B cell (primary cell): Measurements from ENCODE around the gene KCNJ18. TPM values are rescaled to one million over a fixed set of nuclear protein-coding genes. Genes with fewer than 3 reads are reported as not detected.
"Not testable (repeated sequence)": the region's sequence is repeated elsewhere in the genome, so short reads cannot be mapped to it uniquely, and the experiment has no call there.

Experiments used
- ATAC-seq: fragments of 200-7000 bp; cut with Tn5 transposase; one replicate; pipeline ENCODE4 v1.10.0; 2021; ENCODE audit warnings: low read depth, mild to moderate bottlenecking, moderate number of reproducible peaks, moderate library complexity
- CTCF ChIA-PET: fragments of 350-600 bp; sonication (Branson Sonifier 250); formaldehyde crosslinking; loops from one replicate; lab custom pipeline; 2021; ENCODE audit warnings: antibody characterized with exemption, inconsistent platforms; lab: Charles Lee
- POLR2A ChIA-PET: fragments of 350-600 bp; sonication (Branson Sonifier 250); formaldehyde crosslinking; loops from one replicate; lab custom pipeline; 2021; ENCODE audit warnings: antibody characterized with exemption; lab: Charles Lee
- DNase-seq: peaks from one replicate; pipeline ENCODE4 v3.0.0; 2013
- H2AFZ ChIP-seq: 2 replicates; pipeline ENCODE4 v1.6.1; 2012; ENCODE audit warnings: mild to moderate bottlenecking, low read depth, low read length; ENCODE audit not compliant: insufficient read depth, poor library complexity, severe bottlenecking
- H3K27ac ChIP-seq, 2 donors: 1 replicate in 1 of 2; 2 replicates in 1 of 2; pipeline ENCODE4 v1.5.1; 2012 to 2013; ENCODE audit warnings: low read length in 2 of 2, mild to moderate bottlenecking in 2 of 2, moderate library complexity in 1 of 2
- H3K27me3 ChIP-seq, 4 experiments: fragments of 200-600 bp in 1 of 4; sonication (generic) in 1 of 4; replicated peaks in 1 of 4; 1 replicate in 2 of 4; 2 replicates in 2 of 4; pipeline versions ENCODE4 v1.6.1 to v1.7.0; 2013 to 2016; ENCODE audit warnings: low read length in 3 of 4, mild to moderate bottlenecking in 2 of 4, mixed read lengths in 1 of 4, moderate library complexity in 1 of 4; ENCODE audit not compliant: insufficient read depth in 4 of 4, control insufficient read depth in 3 of 4; ENCODE audit errors: control extremely low read depth in 1 of 4
- H3K36me3 ChIP-seq, 2 experiments: replicated peaks in 1 of 2; 1 replicate in 1 of 2; 2 replicates in 1 of 2; pipeline versions ENCODE4 v1.6.1 to v1.7.1; 2013; ENCODE audit warnings: low read length in 1 of 2; ENCODE audit not compliant: insufficient read depth in 2 of 2, control insufficient read depth in 1 of 2; ENCODE audit errors: control extremely low read depth in 1 of 2, extremely low read depth in 1 of 2
- H3K4me1 ChIP-seq, 2 donors: fragments of 200-600 bp in 1 of 2; sonication (generic) in 1 of 2; 1 replicate in 1 of 2; 2 replicates in 1 of 2; pipeline versions ENCODE4 v1.5.1 to v1.6.1; 2013 to 2017; ENCODE audit warnings: low read length in 2 of 2; ENCODE audit not compliant: control insufficient read depth in 2 of 2, insufficient read depth in 2 of 2
- H3K4me2 ChIP-seq: replicated peaks from 2 replicates; pipeline ENCODE3; 2012; ENCODE audit warnings: mild to moderate bottlenecking, low read depth, low read length; ENCODE audit not compliant: poor library complexity, severe bottlenecking
- H3K4me3 ChIP-seq, 5 experiments: fragments of 200-600 bp in 1 of 5; sonication (generic) in 1 of 5; 1 replicate in 3 of 5; 2 replicates in 2 of 5; pipeline versions ENCODE4 v1.5.1 to v1.7.0; 2011 to 2016; ENCODE audit warnings: low read length in 4 of 5, mild to moderate bottlenecking in 4 of 5, low read depth in 2 of 5, control low read depth in 1 of 5, moderate library complexity in 1 of 5; ENCODE audit not compliant: insufficient read depth in 1 of 5; ENCODE audit errors: control extremely low read depth in 1 of 5, extremely low read depth in 1 of 5
- H3K79me2 ChIP-seq: fragments of 200-600 bp; sonication (generic); one replicate; pipeline ENCODE4 v1.6.0; 2016; ENCODE audit warnings: low read length; ENCODE audit not compliant: control insufficient read depth, insufficient read depth
- H3K9ac ChIP-seq: fragments of 200-600 bp; sonication (generic); 2 replicates; pipeline ENCODE4 v1.6.1; 2017; ENCODE audit warnings: mild to moderate bottlenecking, low read length, moderate library complexity
- H3K9me3 ChIP-seq, 3 donors: one replicate each; pipeline versions ENCODE4 v1.6.1 to v1.7.1; 2013; ENCODE audit warnings: low read length in 2 of 3; ENCODE audit not compliant: control insufficient read depth in 2 of 3, insufficient read depth in 1 of 3; ENCODE audit errors: control extremely low read depth in 1 of 3
- H4K20me1 ChIP-seq: 2 replicates; pipeline ENCODE4 v1.6.0; 2012; ENCODE audit warnings: mild to moderate bottlenecking, low read length; ENCODE audit not compliant: insufficient read depth, control insufficient read depth, poor library complexity, severe bottlenecking
- H3K27ac Mint-ChIP-seq: one replicate; pipeline ENCODE4 v1.8.0; 2021; ENCODE audit warnings: mixed read lengths
- H3K27me3 Mint-ChIP-seq: one replicate; pipeline ENCODE4 v1.8.0; 2021; ENCODE audit warnings: mixed read lengths
- H3K4me1 Mint-ChIP-seq: one replicate; pipeline ENCODE4 v1.8.0; 2021; ENCODE audit warnings: mixed read lengths
- H3K4me3 Mint-ChIP-seq: one replicate; pipeline ENCODE4 v1.8.0; 2021; ENCODE audit warnings: mixed read lengths
- H3K9me3 Mint-ChIP-seq: one replicate; pipeline ENCODE4 v1.8.0; 2022; ENCODE audit warnings: mixed read lengths; ENCODE audit not compliant: insufficient read depth
- WGBS: methylation state at CpG from one replicate; pipeline ENCODE4 v1.1.5; 2013; ENCODE audit warnings: missing lambda C conversion rate; ENCODE audit not compliant: insufficient coverage; 5-methylcytosine and 5-hydroxymethylcytosine counted together
- intact Hi-C: fragments of 100-400 bp; cut with micrococcal nuclease; formaldehyde crosslinking; loops from one replicate; pipeline ENCODE4 v1.10.0; 2022
- polyA minus RNA-seq: library from RNA; depleted of rRNA, polyadenylated mRNA; stranded (reverse); fragments of >200 nt; gene quantifications from 2 replicates; pipeline ENCODE4 v1.2.3, GENCODE V29; 2012
- polyA plus RNA-seq: library from polyadenylated mRNA; depleted of rRNA; stranded (reverse); fragments of >200 nt; gene quantifications from 2 replicates; pipeline ENCODE4 v1.2.3, GENCODE V29; 2012
- total RNA-seq, 2 donors: library from RNA; stranded (reverse); fragments of 120-200 nt in 1 of 2; gene quantifications; 1 replicate in 1 of 2; 2 replicates in 1 of 2; pipeline versions ENCODE4 v1.2.3 to v1.2.4, GENCODE V29; 2013 to 2022

KCNJ18 gene
- total RNA-seq (not detected in 2 replicates), polyA plus RNA-seq (not detected in 2 replicates), polyA minus RNA-seq (not detected in 2 replicates)
- total RNA-seq (2013): not detected

DNA sequence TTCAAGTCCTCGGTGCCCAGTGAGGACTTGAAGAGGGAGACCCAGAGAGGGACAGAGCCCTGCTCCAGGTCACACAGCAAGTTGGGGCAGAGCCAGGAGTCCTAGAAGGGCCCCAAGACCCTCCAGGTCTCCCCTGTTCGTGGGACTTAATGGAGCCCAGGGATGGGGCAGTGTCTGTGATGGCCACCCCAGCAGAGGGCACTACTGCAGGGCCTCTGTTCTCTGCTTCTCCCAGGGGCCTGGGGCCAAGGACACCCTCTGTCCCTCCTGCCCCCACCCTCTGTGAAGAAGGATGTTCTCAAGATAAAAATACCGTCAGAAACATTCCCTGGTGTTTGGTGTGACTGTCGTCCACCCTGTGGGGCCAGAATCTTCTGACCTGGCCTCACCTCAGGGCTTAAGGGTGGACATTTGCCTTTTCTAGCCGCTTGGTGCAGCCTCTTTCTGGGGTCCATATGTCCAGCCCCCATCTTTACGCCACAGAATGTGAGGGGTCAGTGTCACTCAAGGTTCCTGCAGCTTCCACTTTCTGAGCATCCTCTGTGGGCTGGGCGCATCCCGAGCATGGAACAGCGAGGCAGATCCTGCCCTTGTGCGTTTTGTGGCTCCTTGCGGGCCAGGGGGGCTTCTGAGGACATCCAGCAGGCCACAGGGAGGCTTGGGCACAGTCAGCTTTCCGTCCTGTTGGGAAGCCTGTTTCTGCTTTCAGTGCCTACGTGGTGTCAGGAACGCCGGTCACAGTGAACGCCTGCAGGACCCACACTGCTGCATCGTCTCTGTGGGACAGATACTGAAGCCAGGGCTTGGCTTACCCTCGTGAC, at the start of gene KCNJ18:
Gene KCNJ18, plus strand, starts transcription at position 641 of the 821 bp plus-strand sequence. CDS start 10,264 bp downstream, outside the sequence.
- H2AFZ ChIP-seq, H3K4me1 Mint-ChIP-seq, POLR2A ChIA-PET, H3K27me3 ChIP-seq, H3K27ac Mint-ChIP-seq, CTCF ChIA-PET, H3K4me3 Mint-ChIP-seq, DNase-seq, H3K27ac ChIP-seq, H3K4me3 ChIP-seq, ATAC-seq, H4K20me1 ChIP-seq, H3K9me3 Mint-ChIP-seq, H3K4me1 ChIP-seq, H3K36me3 ChIP-seq, H3K27me3 Mint-ChIP-seq, H3K79me2 ChIP-seq, intact Hi-C loops, H3K4me2 ChIP-seq, H3K9ac ChIP-seq: not testable (repeated sequence)
- H3K9me3 ChIP-seq: peaks cover 0 to 36% (median 0%) of the 10 kb centered on the region in 3 donors
- 87% methylated on average over 9 of the region's 18 CpGs for WGBS

- H2AFZ ChIP-seq, H3K4me1 ChIP-seq, H3K27ac Mint-ChIP-seq, intact Hi-C loops, H3K27me3 Mint-ChIP-seq, H3K9me3 ChIP-seq, H3K9me3 Mint-ChIP-seq, H3K4me2 ChIP-seq, H3K27ac ChIP-seq, H3K4me1 Mint-ChIP-seq, H3K4me3 ChIP-seq, ATAC-seq, H3K27me3 ChIP-seq, CTCF ChIA-PET, POLR2A ChIA-PET, H4K20me1 ChIP-seq, H3K79me2 ChIP-seq, H3K9ac ChIP-seq, DNase-seq, H3K4me3 Mint-ChIP-seq, H3K36me3 ChIP-seq: not testable (repeated sequence)
- 90% methylated on average over 6 of the region's 6 CpGs for WGBS
Observed at GRCh38 chr17:21648125-21648524, 44.2 kb upstream of the KCNJ18 start.

DNA sequence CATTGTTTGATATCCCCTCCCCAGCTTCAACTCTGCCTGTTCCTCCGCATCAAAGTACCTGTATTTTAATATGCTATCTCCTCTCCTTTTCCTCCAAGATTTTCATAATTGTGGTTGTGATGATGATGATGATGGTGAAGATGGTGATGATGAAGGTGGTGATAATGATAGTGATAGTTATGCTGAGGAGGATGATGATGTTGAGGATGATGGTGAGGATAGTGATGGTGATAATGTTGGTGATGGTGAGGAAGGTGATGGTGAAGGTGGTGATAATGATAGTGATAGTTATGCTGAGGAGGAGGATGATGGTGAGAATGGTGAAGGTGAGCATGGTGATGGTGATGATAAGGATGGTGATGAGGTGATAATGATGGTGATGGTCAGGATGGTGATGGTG, 42.3 kb upstream of the KCNJ18 start:
- H3K27me3 ChIP-seq, DNase-seq, H3K4me3 ChIP-seq, H3K36me3 ChIP-seq, H2AFZ ChIP-seq, H3K9me3 Mint-ChIP-seq, H3K27me3 Mint-ChIP-seq, H3K4me2 ChIP-seq, H4K20me1 ChIP-seq, H3K4me3 Mint-ChIP-seq, H3K27ac Mint-ChIP-seq, ATAC-seq, H3K79me2 ChIP-seq, H3K9ac ChIP-seq, CTCF ChIA-PET, intact Hi-C loops, H3K4me1 Mint-ChIP-seq, H3K27ac ChIP-seq, H3K9me3 ChIP-seq, H3K4me1 ChIP-seq, POLR2A ChIA-PET: not testable (repeated sequence)
- no CpG with 5 or more reads among the region's 1 CpG for WGBS

DNA sequence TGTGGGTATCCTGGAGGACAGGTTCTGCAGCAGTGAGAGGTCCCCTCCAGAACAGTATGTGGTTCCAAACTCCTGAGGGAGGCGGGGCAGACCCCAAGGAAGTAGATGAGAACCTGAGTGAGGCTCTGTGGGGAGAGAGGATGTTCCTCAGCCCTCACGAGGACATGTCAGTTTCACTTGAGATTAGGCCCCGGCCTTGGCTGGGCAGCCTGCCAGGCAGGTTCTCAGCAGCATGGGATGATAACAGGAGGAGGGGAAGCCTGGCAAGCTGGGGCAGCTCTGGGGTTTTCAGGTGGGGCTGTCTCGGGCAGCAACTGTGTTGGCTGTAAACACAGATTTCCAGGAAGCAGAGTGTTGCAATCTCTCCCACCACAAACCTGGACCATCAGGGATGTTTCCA, 40.3 kb upstream of the KCNJ18 start:
- H3K4me3 ChIP-seq, H3K4me2 ChIP-seq, ATAC-seq, H3K27ac ChIP-seq, H3K9me3 Mint-ChIP-seq, intact Hi-C loops, H3K36me3 ChIP-seq, H3K4me1 Mint-ChIP-seq, H3K27ac Mint-ChIP-seq, H3K27me3 Mint-ChIP-seq, H4K20me1 ChIP-seq, DNase-seq, H3K27me3 ChIP-seq, H3K4me3 Mint-ChIP-seq, H3K79me2 ChIP-seq, H2AFZ ChIP-seq, POLR2A ChIA-PET, H3K4me1 ChIP-seq, H3K9me3 ChIP-seq, H3K9ac ChIP-seq, CTCF ChIA-PET: not testable (repeated sequence)
- 20% methylated on average over 2 of the region's 4 CpGs for WGBS
